DND-41 (cell line): ENCODE data around the gene HOXC4.

Experiments used
- CTCF ChIP-seq: IDR thresholded peaks from 2 replicates; pipeline ENCODE4 v1.5.1; 2012; ENCODE audit warnings: borderline replicate concordance, low read length, moderate library complexity, mild to moderate bottlenecking; ENCODE audit not compliant: poor library complexity, severe bottlenecking; ENCODE audit errors: extremely low read depth
- EZH2 ChIP-seq: IDR thresholded peaks from 3 replicates; pipeline ENCODE4 v1.6.1; 2012; ENCODE audit warnings: borderline replicate concordance, low read depth, mild to moderate bottlenecking, moderate library complexity, low read length, inconsistent platforms; ENCODE audit not compliant: severe bottlenecking

- TF ChIP-seq EZH2 (no peak), CTCF (no peak)
Observed at GRCh38 chr12:54020591-54021405, 32.8 kb upstream of the HOXC4 start.
